ENCODE measurements around the gene MTMR3.

The MTMR3 gene

GRCh38 chr22:29925402-29925801 lies 42.4 kb downstream of the MTMR3 start:
- H3K4me1 Mint-ChIP-seq = peaks cover 7% of the 10 kb centered on the region

GRCh38 chr22:29926057-29926456 lies 43.1 kb downstream of the MTMR3 start:
- Mint-ChIP-seq H3K36me3 (no peaks in the 10 kb centered on the region), H3K27ac (no peak overlapping the region), H3K9me3 (no peaks in the 10 kb centered on the region), H3K4me1 (peaks cover 3% of the 10 kb centered on the region), H3K4me3 (no peak overlapping the region)
- ATAC-seq (no peak), DNase-seq (ENCODE audit: low spot score in 2 of 2) (no peak)

More at GRCh38 chr22:29925402-29925801, 42.4 kb downstream of the MTMR3 start:
- H3K27ac Mint-ChIP-seq = no peak overlapping the region
- H3K9me3 Mint-ChIP-seq = no peaks in the 10 kb centered on the region
- H3K36me3 Mint-ChIP-seq = no peaks in the 10 kb centered on the region
- no peak overlapping the region for H3K4me3 Mint-ChIP-seq
- ATAC-seq (no peak), DNase-seq (ENCODE audit: low spot score in 2 of 2) (no peak)

- no peak for ATAC-seq
Measured at GRCh38 chr22:29932136-29932535, 49.2 kb downstream of the MTMR3 start.

GRCh38 chr22:29933619-29934018 lies 50.6 kb downstream of the MTMR3 start:
- no peak for DNase-seq (ENCODE audit: low spot score in 2 of 2)
- Mint-ChIP-seq H3K9me3 (no peaks in the 10 kb centered on the region), H3K27ac (no peak overlapping the region), H3K4me1 (peaks cover 23% of the 10 kb centered on the region), H3K4me3 (no peak overlapping the region), H3K36me3 (no peaks in the 10 kb centered on the region)
- no peak for ATAC-seq

More at GRCh38 chr22:29932136-29932535, 49.2 kb downstream of the MTMR3 start:
- H3K9me3 Mint-ChIP-seq = no peaks in the 10 kb centered on the region
- H3K4me1 Mint-ChIP-seq = peaks cover 14% of the 10 kb centered on the region
- H3K4me3 Mint-ChIP-seq = no peak overlapping the region
- DNase-seq (ENCODE audit: low spot score in 2 of 2) = no peak
- no peaks in the 10 kb centered on the region for H3K36me3 Mint-ChIP-seq
- no peak overlapping the region for H3K27ac Mint-ChIP-seq

GRCh38 chr22:29934596-29934995 lies 51.6 kb downstream of the MTMR3 start:
- H3K4me1 Mint-ChIP-seq = peaks cover 23% of the 10 kb centered on the region
- ATAC-seq (no peak), DNase-seq (ENCODE audit: low spot score in 2 of 2) (no peak)
- H3K4me3 Mint-ChIP-seq = no peak overlapping the region
- no peaks in the 10 kb centered on the region for H3K36me3 Mint-ChIP-seq
- no peak overlapping the region for H3K27ac Mint-ChIP-seq
- H3K9me3 Mint-ChIP-seq = no peaks in the 10 kb centered on the region

GRCh38 chr22:29936186-29936585 lies 53.2 kb downstream of the MTMR3 start:
- no peaks in the 10 kb centered on the region for H3K36me3 Mint-ChIP-seq
- DNase-seq (ENCODE audit: low spot score in 2 of 2) (no peak), ATAC-seq (no peak)
- H3K9me3 Mint-ChIP-seq = no peaks in the 10 kb centered on the region
- H3K4me1 Mint-ChIP-seq = peaks cover 28% of the 10 kb centered on the region
- no peak overlapping the region for H3K4me3 Mint-ChIP-seq
- no peak overlapping the region for H3K27ac Mint-ChIP-seq

GRCh38 chr22:29937940-29938693 lies 55.1 kb downstream of the MTMR3 start:
- H3K36me3 Mint-ChIP-seq = no peaks in the 10 kb centered on the region
- no peak for DNase-seq (ENCODE audit: low spot score in 2 of 2)
- no peak overlapping the region for H3K4me3 Mint-ChIP-seq
- no peak overlapping the region for H3K27ac Mint-ChIP-seq
- peak; percentile 72 for ATAC-seq
- peaks cover 27% of the 10 kb centered on the region for H3K4me1 Mint-ChIP-seq
- H3K9me3 Mint-ChIP-seq = no peaks in the 10 kb centered on the region

- Mint-ChIP-seq H3K4me1 (peaks cover 33% of the 10 kb centered on the region), H3K36me3 (no peaks in the 10 kb centered on the region), H3K9me3 (no peaks in the 10 kb centered on the region), H3K4me3 (no peak overlapping the region), H3K27ac (no peak overlapping the region)
- ATAC-seq = no peak
- DNase-seq (ENCODE audit: low spot score in 2 of 2) = no peak
Measured at GRCh38 chr22:29940526-29940925, 57.6 kb downstream of the MTMR3 start.

GRCh38 chr22:29944339-29944738 lies 61.4 kb downstream of the MTMR3 start:
- H3K4me3 Mint-ChIP-seq = no peak overlapping the region
- H3K9me3 Mint-ChIP-seq = no peaks in the 10 kb centered on the region
- no peak overlapping the region for H3K27ac Mint-ChIP-seq
- H3K4me1 Mint-ChIP-seq = peaks cover 46% of the 10 kb centered on the region
- DNase-seq (ENCODE audit: low spot score in 2 of 2) (no peak), ATAC-seq (no peak)
- H3K36me3 Mint-ChIP-seq = no peaks in the 10 kb centered on the region

GRCh38 chr22:29945435-29945834 lies 62.5 kb downstream of the MTMR3 start:
- Mint-ChIP-seq H3K36me3 (no peaks in the 10 kb centered on the region), H3K27ac (no peak overlapping the region), H3K9me3 (no peaks in the 10 kb centered on the region), H3K4me1 (peaks cover 46% of the 10 kb centered on the region), H3K4me3 (no peak overlapping the region)
- DNase-seq (ENCODE audit: low spot score in 2 of 2) (no peak), ATAC-seq (no peak)

- no peak for ATAC-seq
- peak overlapping the region; percentile 40 for H3K27ac Mint-ChIP-seq
- H3K36me3 Mint-ChIP-seq = no peaks in the 10 kb centered on the region
- no peak for DNase-seq (ENCODE audit: low spot score in 2 of 2)
- H3K4me1 Mint-ChIP-seq = peaks cover 46% of the 10 kb centered on the region
- no peak overlapping the region for H3K4me3 Mint-ChIP-seq
- no peaks in the 10 kb centered on the region for H3K9me3 Mint-ChIP-seq
Measured at GRCh38 chr22:29946220-29946619, 63.2 kb downstream of the MTMR3 start.

- Mint-ChIP-seq H3K4me3 (no peak overlapping the region), H3K9me3 (no peaks in the 10 kb centered on the region), H3K36me3 (no peaks in the 10 kb centered on the region), H3K4me1 (peaks cover 46% of the 10 kb centered on the region), H3K27ac (no peak overlapping the region)
- DNase-seq (ENCODE audit: low spot score in 2 of 2) (no peak), ATAC-seq (no peak)
Measured at GRCh38 chr22:29947410-29948384, 64.7 kb downstream of the MTMR3 start.

GRCh38 chr22:29948385-29948769 lies 65.4 kb downstream of the MTMR3 start:
- Mint-ChIP-seq H3K4me3 (no peak overlapping the region), H3K36me3 (no peaks in the 10 kb centered on the region), H3K4me1 (peaks cover 42% of the 10 kb centered on the region), H3K27ac (no peak overlapping the region), H3K9me3 (no peaks in the 10 kb centered on the region)
- ATAC-seq (no peak), DNase-seq (ENCODE audit: low spot score in 2 of 2) (no peak)

- Mint-ChIP-seq H3K27ac (no peak overlapping the region), H3K9me3 (no peaks in the 10 kb centered on the region), H3K4me3 (no peak overlapping the region), H3K36me3 (no peaks in the 10 kb centered on the region), H3K4me1 (peaks cover 31% of the 10 kb centered on the region)
- DNase-seq (ENCODE audit: low spot score in 2 of 2) (no peak), ATAC-seq (no peak)
Measured at GRCh38 chr22:29949872-29950271, 66.9 kb downstream of the MTMR3 start.

GRCh38 chr22:29951791-29952413 lies 68.9 kb downstream of the MTMR3 start:
- H3K27ac Mint-ChIP-seq = no peak overlapping the region
- ATAC-seq = no peak
- DNase-seq (ENCODE audit: low spot score in 2 of 2) = no peak
- no peaks in the 10 kb centered on the region for H3K36me3 Mint-ChIP-seq
- no peak overlapping the region for H3K4me3 Mint-ChIP-seq
- peaks cover 21% of the 10 kb centered on the region for H3K4me1 Mint-ChIP-seq
- no peaks in the 10 kb centered on the region for H3K9me3 Mint-ChIP-seq

Data from stimulated activated effector memory CD8-positive, alpha-beta T cell treated with anti-CD3 and anti-CD28 coated beads, Interleukin-12 subunit alpha, Interleukin-12 subunit beta, amount 100 ng/mL, for 72 hours (primary cell).